Endothelial cell (in vitro differentiated cells): ENCODE data around the gene SFSWAP. TPM values are rescaled to one million over a fixed set of nuclear protein-coding genes. Genes with fewer than 3 reads are reported as not detected.

Experiments used
- DNase-seq: peaks from one replicate; pipeline ENCODE4 v3.0.0; 2021; ENCODE audit warnings: low spot score
- H3K27ac Mint-ChIP-seq: one replicate; pipeline ENCODE4 v1.8.0; 2021; ENCODE audit warnings: mixed read lengths, inconsistent platforms; ENCODE audit not compliant: unreplicated experiment
- H3K27me3 Mint-ChIP-seq: one replicate; pipeline ENCODE4 v1.8.0; 2021; ENCODE audit warnings: mild to moderate bottlenecking, moderate library complexity, mixed read lengths, inconsistent platforms; ENCODE audit not compliant: unreplicated experiment
- H3K36me3 Mint-ChIP-seq: one replicate; pipeline ENCODE4 v1.8.0; 2021; ENCODE audit warnings: mild to moderate bottlenecking, low read depth, mixed read lengths, inconsistent platforms; ENCODE audit not compliant: unreplicated experiment
- H3K4me1 Mint-ChIP-seq: one replicate; pipeline ENCODE4 v1.8.0; 2021; ENCODE audit warnings: mild to moderate bottlenecking, mixed read lengths, inconsistent platforms; ENCODE audit not compliant: unreplicated experiment
- H3K4me3 Mint-ChIP-seq: one replicate; pipeline ENCODE4 v1.8.0; 2021; ENCODE audit warnings: mild to moderate bottlenecking, mixed read lengths, inconsistent platforms; ENCODE audit not compliant: unreplicated experiment
- H3K9me3 Mint-ChIP-seq: one replicate; pipeline ENCODE4 v1.8.0; 2021; ENCODE audit warnings: mixed read lengths, inconsistent platforms; ENCODE audit not compliant: unreplicated experiment
- total RNA-seq: library from RNA; stranded (reverse); fragmentation: NEBNext Ultra II Directional; extraction: Animal tissue kit (Norgen Biotek cat#: 25700); gene quantifications from one replicate; pipeline ENCODE4 v1.2.1, GENCODE V29; 2021; ENCODE audit not compliant: unreplicated experiment
- TF ChIP-seq, protein P1 (sequence below): fragments of 200-600 bp; sonication (generic); IDR thresholded peaks from one replicate; pipeline ENCODE4 v1.5.0; 2021; ENCODE audit warnings: antibody characterized with exemption; ENCODE audit not compliant: unreplicated experiment

The SFSWAP gene
- total RNA-seq, 1 donor from 2014 or later: 56.3 TPM

DNA sequence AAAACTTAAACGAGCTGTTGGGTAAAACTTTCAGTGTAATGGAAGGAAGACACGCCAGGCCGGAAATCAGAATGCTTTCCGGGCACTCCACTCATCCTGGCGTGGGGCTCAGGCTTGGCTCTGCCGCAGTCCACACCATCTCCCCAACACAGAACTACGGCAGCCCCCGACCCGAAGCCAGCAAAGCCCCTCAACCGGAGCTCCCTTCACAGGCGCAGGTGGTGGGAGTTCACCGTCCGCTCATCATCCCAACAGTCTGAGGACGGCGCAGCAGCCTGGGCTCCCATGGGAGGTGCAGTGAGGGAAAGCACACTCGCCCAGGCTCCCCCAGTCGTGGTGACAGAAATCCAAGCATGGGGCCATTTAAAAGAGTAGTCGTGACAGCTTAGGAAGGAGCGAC lies 106.4 kb downstream of the SFSWAP start:
- H3K36me3 Mint-ChIP-seq: peaks cover 6% of the 10 kb centered on the region
- no peaks in the 10 kb centered on the region for H3K4me1 Mint-ChIP-seq
- no peak for DNase-seq
- H3K9me3 Mint-ChIP-seq: peaks cover 4% of the 10 kb centered on the region
- no peak overlapping the region for H3K4me3 Mint-ChIP-seq
- peaks cover 3% of the 10 kb centered on the region for H3K27me3 Mint-ChIP-seq
- TF ChIP-seq, protein P1, sequence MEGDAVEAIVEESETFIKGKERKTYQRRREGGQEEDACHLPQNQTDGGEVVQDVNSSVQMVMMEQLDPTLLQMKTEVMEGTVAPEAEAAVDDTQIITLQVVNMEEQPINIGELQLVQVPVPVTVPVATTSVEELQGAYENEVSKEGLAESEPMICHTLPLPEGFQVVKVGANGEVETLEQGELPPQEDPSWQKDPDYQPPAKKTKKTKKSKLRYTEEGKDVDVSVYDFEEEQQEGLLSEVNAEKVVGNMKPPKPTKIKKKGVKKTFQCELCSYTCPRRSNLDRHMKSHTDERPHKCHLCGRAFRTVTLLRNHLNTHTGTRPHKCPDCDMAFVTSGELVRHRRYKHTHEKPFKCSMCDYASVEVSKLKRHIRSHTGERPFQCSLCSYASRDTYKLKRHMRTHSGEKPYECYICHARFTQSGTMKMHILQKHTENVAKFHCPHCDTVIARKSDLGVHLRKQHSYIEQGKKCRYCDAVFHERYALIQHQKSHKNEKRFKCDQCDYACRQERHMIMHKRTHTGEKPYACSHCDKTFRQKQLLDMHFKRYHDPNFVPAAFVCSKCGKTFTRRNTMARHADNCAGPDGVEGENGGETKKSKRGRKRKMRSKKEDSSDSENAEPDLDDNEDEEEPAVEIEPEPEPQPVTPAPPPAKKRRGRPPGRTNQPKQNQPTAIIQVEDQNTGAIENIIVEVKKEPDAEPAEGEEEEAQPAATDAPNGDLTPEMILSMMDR: no peak
- H3K27ac Mint-ChIP-seq: no peak overlapping the region

DNA sequence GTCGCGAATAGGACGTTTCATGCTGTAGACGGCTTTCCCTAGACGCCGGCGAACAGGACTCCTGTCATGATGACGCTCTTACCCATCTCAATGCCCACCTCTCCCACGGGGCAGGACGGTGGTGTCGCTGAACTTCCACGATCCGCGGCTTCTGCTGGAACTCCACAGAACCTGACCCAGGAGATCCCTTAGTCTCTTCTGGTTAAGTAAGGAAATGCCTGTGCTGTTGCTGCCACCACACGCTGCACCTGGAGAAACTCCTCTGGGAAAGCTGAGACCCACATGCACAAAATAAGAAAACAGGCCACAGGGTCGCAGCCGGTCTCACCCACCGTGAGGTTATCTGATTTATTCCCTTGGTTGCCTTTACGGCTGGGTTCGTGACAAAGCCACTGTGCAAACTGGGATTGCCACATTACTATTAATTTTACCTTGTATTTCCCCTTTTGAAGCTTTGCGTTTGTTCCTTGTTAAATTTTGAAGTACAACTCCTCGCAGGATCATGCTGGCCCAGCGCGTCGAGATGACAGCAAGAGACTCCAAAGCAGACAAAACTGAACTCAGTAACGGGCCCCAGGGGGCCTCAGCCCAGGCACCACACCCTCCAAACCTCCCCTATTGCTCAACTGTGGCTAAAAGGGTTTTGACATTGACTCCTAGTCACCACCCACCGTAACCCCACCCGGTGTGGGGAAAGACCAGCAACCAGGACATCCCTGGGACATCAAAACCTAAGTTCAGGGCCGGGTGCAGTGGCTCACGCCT lies 108.1 kb downstream of the SFSWAP start:
- H3K9me3 Mint-ChIP-seq: no peaks in the 10 kb centered on the region
- no peak overlapping the region for H3K27ac Mint-ChIP-seq
- no peaks in the 10 kb centered on the region for H3K36me3 Mint-ChIP-seq
- TF ChIP-seq, protein P1: no peak
- H3K4me1 Mint-ChIP-seq: no peaks in the 10 kb centered on the region
- no peak overlapping the region for H3K4me3 Mint-ChIP-seq
- DNase-seq: no peak
- peaks cover 2% of the 10 kb centered on the region for H3K27me3 Mint-ChIP-seq

DNA sequence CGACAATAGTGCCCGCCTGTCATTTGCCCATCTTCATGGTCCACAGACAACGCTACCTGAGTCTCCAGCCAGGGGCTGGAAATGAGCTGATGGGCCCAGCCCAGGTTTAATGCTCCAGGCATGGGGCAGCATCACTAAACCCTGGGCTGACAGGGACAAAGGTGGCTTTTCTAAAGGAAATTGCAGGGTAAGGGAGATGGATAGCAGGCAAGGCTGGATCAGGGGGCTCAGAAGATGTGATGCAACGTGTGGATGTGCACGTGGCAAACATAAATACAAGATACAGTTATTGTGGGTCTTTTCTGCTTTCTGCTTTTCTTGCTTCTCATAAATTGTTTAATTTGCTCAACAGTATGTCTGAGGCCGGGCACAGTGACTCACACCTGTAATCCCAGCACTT lies 113.6 kb downstream of the SFSWAP start:
- Mint-ChIP-seq H3K9me3 (no peaks in the 10 kb centered on the region), H3K4me1 (no peaks in the 10 kb centered on the region), H3K36me3 (peaks cover 4% of the 10 kb centered on the region), H3K4me3 (no peak overlapping the region), H3K27ac (no peak overlapping the region), H3K27me3 (peaks cover 8% of the 10 kb centered on the region)
- TF ChIP-seq, protein P1: no peak
- DNase-seq: no peak

DNA sequence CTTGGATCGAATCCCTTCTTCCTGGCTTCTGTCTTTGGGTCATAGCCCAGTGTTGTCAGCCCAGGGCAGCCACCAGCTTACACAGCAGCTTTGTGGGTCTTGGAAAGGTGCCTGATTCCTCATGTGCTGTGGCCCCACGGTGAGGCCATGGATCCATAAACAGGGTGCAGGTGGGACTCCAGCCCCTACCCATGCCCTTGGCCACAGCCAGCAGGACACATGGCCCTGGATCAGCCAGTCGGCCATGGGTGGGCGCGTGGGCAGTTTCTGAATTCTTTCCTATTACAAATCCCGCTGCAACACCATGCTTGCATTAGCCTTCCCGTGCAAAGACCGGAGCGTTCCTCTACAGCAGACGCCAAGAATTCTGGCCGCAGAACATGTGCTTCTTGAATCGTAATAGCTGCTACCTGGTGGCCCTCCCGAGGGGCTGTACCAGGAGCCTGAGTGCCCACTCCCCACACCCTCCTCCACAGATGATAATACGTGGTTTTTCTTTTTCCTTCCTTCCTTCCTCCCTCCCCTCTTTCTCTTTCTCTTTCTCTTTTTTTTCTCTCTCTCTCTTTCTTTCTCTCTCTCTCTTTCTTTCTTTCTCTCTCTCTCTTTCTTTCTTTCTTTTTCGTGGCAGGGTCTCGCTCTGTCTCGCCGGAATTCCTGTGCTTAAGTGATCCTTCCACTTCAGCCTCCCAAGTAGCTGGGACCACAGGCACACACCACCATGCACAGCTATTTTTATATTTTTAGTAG lies 114.4 kb downstream of the SFSWAP start:
- peaks cover 8% of the 10 kb centered on the region for H3K27me3 Mint-ChIP-seq
- H3K9me3 Mint-ChIP-seq: no peaks in the 10 kb centered on the region
- H3K36me3 Mint-ChIP-seq: peaks cover 4% of the 10 kb centered on the region
- TF ChIP-seq, protein P1: no peak
- no peaks in the 10 kb centered on the region for H3K4me1 Mint-ChIP-seq
- H3K4me3 Mint-ChIP-seq: no peak overlapping the region
- no peak overlapping the region for H3K27ac Mint-ChIP-seq
- DNase-seq: no peak
